GM12878 (cell line): ENCODE data around the gene ZXDC. TPM values are rescaled to one million over a fixed set of nuclear protein-coding genes. Genes with fewer than 3 reads are reported as not detected.

ENCODE experiments used
- ATAC-seq: fragments of 200-7000 bp; cut with Tn5 transposase; 3 replicates; pipeline ENCODE4 v1.9.1; 2020; ENCODE audit warnings: mild to moderate bottlenecking, moderate library complexity
- BruUV-seq: library from RNA; stranded (reverse); fragments of 400-500 nt; replicated peaks from 2 replicates; lab custom pipeline; 2021; lab: Mats Ljungman, UMichigan
- CTCF ChIA-PET: fragments of 300-600 bp; sonication (Branson Sonifier 250); formaldehyde crosslinking; extraction: SDS; loops from one replicate; lab custom pipeline; 2021; ENCODE audit warnings: inconsistent platforms; lab: Yijun Ruan, JAX
- POLR2A ChIA-PET: fragments of 350-600 bp; formaldehyde crosslinking; extraction: SDS; loops from one replicate; lab custom pipeline; 2021; ENCODE audit warnings: inconsistent platforms; lab: Charles Lee
- RAD21 ChIA-PET: fragments of 300-600 bp; sonication (Branson Sonifier 250); formaldehyde crosslinking; loops from one replicate; lab custom pipeline; 2023; ENCODE audit warnings: antibody characterized with exemption; ENCODE audit not compliant: unreplicated experiment; lab: Charles Lee
- SMC1A ChIA-PET: fragments of 300-600 bp; sonication (Branson Sonifier 250); formaldehyde crosslinking; loops from one replicate; lab custom pipeline; 2023; ENCODE audit not compliant: unreplicated experiment, uncharacterized antibody; lab: Charles Lee
- DNase-seq: peaks from one replicate; pipeline ENCODE4 v3.0.0-alpha.2; 2011; ENCODE audit warnings: low read depth, low spot score
- FAIRE-seq: peaks from 3 replicates; lab custom pipeline; 2011; peaks lifted over from hg19 to GRCh38; lab: Jason Lieb, UNC
- H2AFZ ChIP-seq: 2 replicates; pipeline ENCODE4 v1.6.0; 2011; ENCODE audit warnings: low read depth, low read length, control low read depth; ENCODE audit not compliant: control insufficient read depth
- H3K27ac ChIP-seq: 2 replicates; pipeline ENCODE4 v1.5.1; 2011; ENCODE audit warnings: control low read depth; ENCODE audit not compliant: control insufficient read depth, insufficient read depth
- H3K27me3 ChIP-seq, 2 experiments: replicated peaks in 1 of 2; 2 replicates each; pipeline versions ENCODE4 v1.6.0 to v1.6.1; 2011; ENCODE audit warnings: low read length in 1 of 2; ENCODE audit not compliant: control insufficient read depth in 2 of 2, insufficient read depth in 2 of 2
- H3K36me3 ChIP-seq, 2 experiments: 2 replicates each; pipeline ENCODE4 v1.5.1; 2011; ENCODE audit warnings: low read length in 1 of 2; ENCODE audit not compliant: control insufficient read depth in 2 of 2, insufficient read depth in 2 of 2
- H3K4me1 ChIP-seq: 2 replicates; pipeline ENCODE4 v1.6.1; 2011; ENCODE audit warnings: mild to moderate bottlenecking, low read length, moderate library complexity, mixed read lengths; ENCODE audit not compliant: control insufficient read depth, insufficient read depth
- H3K4me2 ChIP-seq: 2 replicates; pipeline ENCODE4 v1.6.0; 2011; ENCODE audit warnings: control low read depth; ENCODE audit not compliant: control insufficient read depth, insufficient read depth
- H3K4me3 ChIP-seq: fragments of 200-600 bp; sonication (generic); 2 replicates; pipeline ENCODE4 v1.5.1; 2016
- H3K79me2 ChIP-seq: 2 replicates; pipeline ENCODE4 v1.6.0; 2011; ENCODE audit warnings: low read length; ENCODE audit not compliant: control insufficient read depth, insufficient read depth
- H3K9ac ChIP-seq: 2 replicates; pipeline ENCODE4 v1.8.0; 2011; ENCODE audit warnings: low read length, control low read depth, mixed read lengths; ENCODE audit not compliant: control insufficient read depth, insufficient read depth
- H3K9me3 ChIP-seq: replicated peaks from 3 replicates; pipeline ENCODE4 v1.5.1; 2011; ENCODE audit warnings: mild to moderate bottlenecking, low read length; ENCODE audit not compliant: control insufficient read depth, insufficient read depth
- H4K20me1 ChIP-seq: 2 replicates; pipeline ENCODE4 v1.6.0; 2011; ENCODE audit not compliant: control insufficient read depth, insufficient read depth
- BCL3 ChIP-seq: IDR thresholded peaks from 2 replicates; pipeline ENCODE4 v1.6.1; 2011; ENCODE audit warnings: borderline replicate concordance, low read depth, mild to moderate bottlenecking, moderate library complexity, low read length; ENCODE audit not compliant: insufficient read depth, poor library complexity, severe bottlenecking
- CEBPB ChIP-seq, 2 experiments: fragments of 150-350 bp in 1 of 2; IDR thresholded peaks; 2 replicates each; pipeline ENCODE4 v1.6.1; 2012 to 2014; ENCODE audit warnings: low read depth in 2 of 2, low read length in 2 of 2, borderline replicate concordance in 1 of 2, inconsistent platforms in 1 of 2
- E4F1 ChIP-seq: fragments of 450-650 bp; IDR thresholded peaks from 2 replicates; pipeline ENCODE4 v1.6.1; 2018; ENCODE audit warnings: borderline replicate concordance, mild to moderate bottlenecking; ENCODE audit not compliant: partially characterized antibody
- IKZF1 ChIP-seq: fragments of 450-650 bp; conservative IDR thresholded peaks from 2 replicates; pipeline ENCODE4 v1.6.1; 2017; ENCODE audit warnings: antibody characterized with exemption, mild to moderate bottlenecking
- MTA3 ChIP-seq: IDR thresholded peaks from 2 replicates; pipeline ENCODE4 v1.6.1; 2012; ENCODE audit warnings: low read length, inconsistent platforms, borderline replicate concordance
- NFXL1 ChIP-seq: fragments of 450-650 bp; IDR thresholded peaks from 2 replicates; pipeline ENCODE4 v1.6.1; 2017; ENCODE audit warnings: antibody characterized with exemption, mild to moderate bottlenecking, borderline replicate concordance
- NFYB ChIP-seq: IDR thresholded peaks from 2 replicates; pipeline ENCODE4 v1.6.1; 2011; ENCODE audit warnings: low read depth, mild to moderate bottlenecking, low read length, improper control_type of control experiment, moderate library complexity; ENCODE audit not compliant: insufficient read depth
- PBX3 ChIP-seq: IDR thresholded peaks from 2 replicates; pipeline ENCODE4 v1.6.1; 2011; ENCODE audit warnings: mild to moderate bottlenecking, low read depth, low read length, moderate library complexity; ENCODE audit not compliant: insufficient replicate concordance
- RAD21 ChIP-seq: IDR thresholded peaks from 2 replicates; pipeline ENCODE4 v1.6.1; 2011; ENCODE audit warnings: mild to moderate bottlenecking, low read depth, low read length, moderate library complexity; ENCODE audit not compliant: insufficient read depth
- SPI1 ChIP-seq: IDR thresholded peaks from 2 replicates; pipeline ENCODE4 v1.6.1; 2011; ENCODE audit warnings: low read depth, mild to moderate bottlenecking, low read length, moderate library complexity, borderline replicate concordance; ENCODE audit not compliant: insufficient read depth
- SUPT20H ChIP-seq: IDR thresholded peaks from 2 replicates; pipeline ENCODE4 v1.6.1; 2011; ENCODE audit warnings: low read depth, mild to moderate bottlenecking, low read length, moderate library complexity, borderline replicate concordance; ENCODE audit not compliant: control insufficient read depth
- ZBTB40 ChIP-seq: fragments of 450-650 bp; IDR thresholded peaks from 2 replicates; pipeline ENCODE4 v1.6.1; 2016; ENCODE audit warnings: mild to moderate bottlenecking, moderate library complexity, borderline replicate concordance
- WGBS: methylation state at CpG from one replicate; pipeline ENCODE4 v1.1.6; 2016; ENCODE audit warnings: low lambda C conversion rate; ENCODE audit not compliant: insufficient replicate concordance, insufficient coverage; ENCODE audit errors: missing lambda C conversion rate; 5-methylcytosine and 5-hydroxymethylcytosine counted together
- in situ Hi-C: fragments of 300-500 bp; cut with MboI; formaldehyde crosslinking; loops from 9 replicates; pipeline ENCODE4 v1.14.3; 2018; ENCODE audit warnings: mixed read lengths
- intact Hi-C: fragments of 100-400 bp; cut with micrococcal nuclease; formaldehyde crosslinking; loops from one replicate; pipeline ENCODE4 v1.14.2; 2022; ENCODE audit not compliant: unreplicated experiment
- polyA plus RNA-seq, 11 experiments: library from polyadenylated mRNA; depleted of rRNA in 4 of 11; unstranded in 6 of 11; stranded (reverse) in 5 of 11; fragments of >200 nt; fragmentation: Nextera tagmentation in 4 of 11; fragmentation: Illumina TruSeq in 1 of 11; extraction: Ambion mirVana in 4 of 11; extraction: Trizol in 1 of 11; gene quantifications; 1 replicate in 1 of 11; 2 replicates in 10 of 11; pipeline versions ENCODE4 v1.2.1 to v1.2.3, GENCODE V29; 2011 to 2016; ENCODE audit warnings: inconsistent platforms in 2 of 11, missing spikeins in 2 of 11, low read depth in 1 of 11
- total RNA-seq, 4 experiments: library from RNA; depleted of rRNA in 3 of 4; stranded (reverse); fragments of >200 nt in 3 of 4; fragmentation: Illumina TruSeq in 1 of 4; extraction: Trizol in 1 of 4; gene quantifications; 2 replicates each; pipeline versions ENCODE4 v1.2.1 to v1.2.3, GENCODE V29; 2013 to 2021

ZXDC gene
- total and polyA plus RNA-seq, 10 of the 15 experiments (the other 5 are each of a cell fraction or from before 2014, with no cell fraction given) = 0.72 to 15.3 (median 8.5) TPM

DNA sequence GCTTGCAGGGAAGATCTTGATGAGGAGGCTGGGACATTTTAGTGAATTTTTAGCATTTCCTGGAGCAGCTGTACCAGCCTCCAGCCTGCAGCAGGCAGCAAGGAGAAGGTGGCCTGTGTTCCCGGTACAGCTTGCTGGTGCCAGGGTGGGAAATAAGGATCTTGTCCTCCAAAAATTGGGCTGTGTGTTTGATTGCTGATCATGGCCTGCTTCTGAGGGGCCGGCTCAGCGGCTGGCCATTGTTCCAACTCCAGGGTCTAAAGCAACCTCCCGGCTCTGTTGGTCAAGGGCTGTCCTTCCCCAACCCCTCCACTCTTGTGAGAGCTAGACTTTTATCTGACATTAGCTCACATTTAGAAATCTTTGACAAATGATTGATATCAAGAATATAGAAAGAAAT is 75.9 kb downstream of the ZXDC start:
- ChIA-PET SMC1A (interaction anchor here (1.6 kb wide), 1 partner anchor 72 kb away, joined by 4 read pairs; no protein-coding TSS in a partner anchor), POLR2A (no interaction called here), CTCF (no interaction called here), RAD21 (no interaction called here)
- Histone ChIP-seq H3K36me3 (no peaks in the 10 kb centered on the region), H2AFZ (no peak overlapping the region), H3K4me1 (peaks cover 8% of the 10 kb centered on the region; the same call in 1 of the 2 replicates), H3K79me2 (no peaks in the 10 kb centered on the region), H4K20me1 (no peaks in the 10 kb centered on the region), H3K27me3 (no peaks in the 10 kb centered on the region), H3K27ac (no peak overlapping the region), H3K4me3 (no peak overlapping the region), H3K9me3 (peaks cover 3% of the 10 kb centered on the region; the same call in 1 of the 3 replicates), H3K4me2 (no peak overlapping the region), H3K9ac (no peak overlapping the region)
- DNase-seq (no peak), ATAC-seq (no peak), FAIRE-seq (no peak)
- 99% methylated on average over 4 of the region's 4 CpGs for WGBS
- in situ Hi-C loops = loop anchor here (10.0 to 25.0 kb wide), 2 partner anchors 112 to 265 kb away; no protein-coding TSS in a partner anchor
- BruUV-seq = no TSS peak
- intact Hi-C loops = no loop called here
- TF ChIP-seq CEBPB (IDR thresholded peaks at IDR 0.05; ENCODE audit: borderline replicate concordance in 1 of 2, low read depth in 2 of 2, low read length in 2 of 2) (no peak), NFXL1 (no peak), PBX3 (no peak), MTA3 (no peak), SUPT20H (no peak), E4F1 (no peak), BCL3 (no peak), SPI1 (no peak), ZBTB40 (no peak), IKZF1 (no peak), NFYB (no peak), RAD21 (no peak)
